Measurements from ENCODE around the gene MAGEC1. TPM values are rescaled to one million over a fixed set of nuclear protein-coding genes. Genes with fewer than 3 reads are reported as not detected.

Gene MAGEC1
- total RNA-seq, 2 experiments from 2014 or later: not detected

GRCh38 chrX:141945426-141945825, 41.7 kb downstream of the MAGEC1 start:
- POLR2A ChIA-PET: no interaction called here

GRCh38 chrX:141947350-141947749, 43.7 kb downstream of the MAGEC1 start:
- POLR2A ChIA-PET: no interaction called here
- Mint-ChIP-seq H3K36me3 (ENCODE audit: low read depth) (no peaks in the 10 kb centered on the region), H3K4me1 (ENCODE audit: low read depth) (no peaks in the 10 kb centered on the region), H3K27me3 (no peaks in the 10 kb centered on the region), H3K27ac (no peak overlapping the region), H3K4me3 (no peak overlapping the region), H3K9me3 (peaks cover 1% of the 10 kb centered on the region)
- DNase-seq: no peak
- no peak for ATAC-seq
- intact Hi-C loops (cut with micrococcal nuclease): no loop called here
- TF ChIP-seq CTCF (IDR thresholded peaks at IDR 0.05): no peak
- CTCF ChIA-PET: no interaction called here

More at GRCh38 chrX:141945426-141945825, 41.7 kb downstream of the MAGEC1 start:
- H3K9me3 Mint-ChIP-seq: no peaks in the 10 kb centered on the region
- no peak for DNase-seq
- ATAC-seq: no peak
- H3K36me3 Mint-ChIP-seq (ENCODE audit: low read depth): no peaks in the 10 kb centered on the region
- CTCF ChIA-PET: no interaction called here
- intact Hi-C loops (cut with micrococcal nuclease): no loop called here
- no peaks in the 10 kb centered on the region for H3K4me1 Mint-ChIP-seq (ENCODE audit: low read depth)
- no peak overlapping the region for H3K27ac Mint-ChIP-seq
- no peak for TF ChIP-seq CTCF (IDR thresholded peaks at IDR 0.05)
- H3K27me3 Mint-ChIP-seq: no peaks in the 10 kb centered on the region
- H3K4me3 Mint-ChIP-seq: no peak overlapping the region

GRCh38 chrX:141952603-141953002, 48.9 kb downstream of the MAGEC1 start:
- CTCF ChIA-PET: no interaction called here
- H3K27ac Mint-ChIP-seq: no peak overlapping the region
- H3K4me1 Mint-ChIP-seq (ENCODE audit: low read depth): no peaks in the 10 kb centered on the region
- intact Hi-C loops (cut with micrococcal nuclease): no loop called here
- H3K36me3 Mint-ChIP-seq (ENCODE audit: low read depth): no peaks in the 10 kb centered on the region
- ATAC-seq (no peak), DNase-seq (no peak)
- no peak overlapping the region for H3K4me3 Mint-ChIP-seq
- no peak for TF ChIP-seq CTCF (IDR thresholded peaks at IDR 0.05)
- H3K9me3 Mint-ChIP-seq: peaks cover 1% of the 10 kb centered on the region
- POLR2A ChIA-PET: no interaction called here
- H3K27me3 Mint-ChIP-seq: no peaks in the 10 kb centered on the region

GRCh38 chrX:141958675-141959074, 55.0 kb downstream of the MAGEC1 start:
- POLR2A ChIA-PET: no interaction called here
- H3K9me3 Mint-ChIP-seq: no peaks in the 10 kb centered on the region
- H3K27ac Mint-ChIP-seq: no peak overlapping the region
- no peak for ATAC-seq
- H3K4me3 Mint-ChIP-seq: no peak overlapping the region
- intact Hi-C loops (cut with micrococcal nuclease): no loop called here
- CTCF ChIA-PET: no interaction called here
- no peak for DNase-seq
- no peaks in the 10 kb centered on the region for H3K27me3 Mint-ChIP-seq
- no peak for TF ChIP-seq CTCF (IDR thresholded peaks at IDR 0.05)
- no peaks in the 10 kb centered on the region for H3K36me3 Mint-ChIP-seq (ENCODE audit: low read depth)
- no peaks in the 10 kb centered on the region for H3K4me1 Mint-ChIP-seq (ENCODE audit: low read depth)

Other genes starting within 250 kb of the MAGEC1 start
- not detected for gene SPANXD, start 205.2 kb upstream of the MAGEC1 start, total RNA-seq
- gene MAGEC3, start 65.6 kb upstream of the MAGEC1 start, total RNA-seq: not detected

All from activated CD8-positive, alpha-beta T cell treated with anti-CD3 and anti-CD28 coated beads for 36 hours (primary cell).